NCI-H460 (cell line): Measurements from ENCODE around the gene WAS. TPM values are rescaled to one million over a fixed set of nuclear protein-coding genes. Genes with fewer than 3 reads are reported as not detected.
"Not testable (repeated sequence)": the region's sequence is repeated elsewhere in the genome, so short reads cannot be mapped to it uniquely, and the experiment has no call there.

Experiments
- DNase-seq: peaks from one replicate; pipeline ENCODE4 v3.0.0-alpha.2; 2016; ENCODE audit warnings: low read depth; ENCODE audit errors: extremely low read depth
- polyA plus RNA-seq: library from polyadenylated mRNA; depleted of rRNA; stranded (reverse); fragments of >200 nt; gene quantifications from 2 replicates; pipeline ENCODE4 v1.2.3, GENCODE V29; 2014; cell fraction: nucleus; rRNA removed
- total RNA-seq: library from RNA; depleted of rRNA; stranded (reverse); fragments of >200 nt; shearing (Covaris generic); gene quantifications from 2 replicates; pipeline ENCODE4 v1.2.3, GENCODE V29; 2014; rRNA removed

The WAS gene
- total RNA-seq = 0.20 TPM in 1 of 2 replicates, not detected in the other
- polyA plus RNA-seq = 0.96 TPM in 1 of 2 replicates, not detected in the other

- no peak for DNase-seq
These were observed at the start of gene WAS for GRCh38 chrX:48683411-48683982. WAS (plus strand) TSS chrX:48683799; CDS start chrX:48683854, 55 bp downstream.

- DNase-seq = no peak
These were observed 47.3 kb upstream of the WAS start for GRCh38 chrX:48636301-48636700.

GRCh38 chrX:48636776-48637175 is 46.8 kb upstream of the WAS start:
- DNase-seq = no peak

- DNase-seq = no peak
These were observed 37.9 kb upstream of the WAS start for GRCh38 chrX:48645669-48646068.

GRCh38 chrX:48648336-48648751 is 35.3 kb upstream of the WAS start:
- DNase-seq = peak; percentile 54

GRCh38 chrX:48649102-48649501 is 34.5 kb upstream of the WAS start:
- no peak for DNase-seq

GRCh38 chrX:48652055-48652579 is 31.5 kb upstream of the WAS start:
- DNase-seq = not testable (repeated sequence)

GRCh38 chrX:48654746-48655145 is 28.9 kb upstream of the WAS start:
- not testable (repeated sequence) for DNase-seq

GRCh38 chrX:48659686-48660085 is 23.9 kb upstream of the WAS start:
- DNase-seq = not testable (repeated sequence)

- DNase-seq = no peak
These were observed 20.4 kb upstream of the WAS start for GRCh38 chrX:48663241-48663640.

GRCh38 chrX:48664156-48664555 is 19.4 kb upstream of the WAS start:
- DNase-seq = no peak

GRCh38 chrX:48665991-48666390 is 17.6 kb upstream of the WAS start:
- DNase-seq = no peak

- DNase-seq = no peak
These were observed 16.9 kb upstream of the WAS start for GRCh38 chrX:48666649-48667048.

- no peak for DNase-seq
These were observed 16.1 kb upstream of the WAS start for GRCh38 chrX:48667509-48667908.

- not testable (repeated sequence) for DNase-seq
These were observed 15.4 kb upstream of the WAS start for GRCh38 chrX:48668187-48668586.

- peak; percentile 89 for DNase-seq
These were observed 7.3 kb upstream of the WAS start for GRCh38 chrX:48676106-48676892.

GRCh38 chrX:48676893-48677270 is 6.7 kb upstream of the WAS start:
- no peak for DNase-seq

- no peak for DNase-seq
These were observed 6.1 kb upstream of the WAS start for GRCh38 chrX:48677516-48677915.

- not testable (repeated sequence) for DNase-seq
These were observed 3.1 kb upstream of the WAS start for GRCh38 chrX:48680467-48680866.

- DNase-seq = not testable (repeated sequence)
These were observed 2.7 kb upstream of the WAS start for GRCh38 chrX:48680925-48681324.

GRCh38 chrX:48681539-48682183 is 1.9 kb upstream of the WAS start:
- no peak for DNase-seq
